ENCODE data around the gene MLXIP. TPM values are rescaled to one million over a fixed set of nuclear protein-coding genes. Genes with fewer than 3 reads are reported as not detected.

Gene MLXIP
- total and polyA plus RNA-seq, 4 donors = 29.1 to 58.8 (median 38.8) TPM

GRCh38 chr12:122058549-122059149, 19.9 kb upstream of the MLXIP start:
- DNase-seq (no peak), ATAC-seq (ENCODE audit: insufficient read depth, low FRiP score) (no peak)
- no peak overlapping the region for H3K4me3 ChIP-seq
- H3K27me3 ChIP-seq (ENCODE audit: control insufficient read depth in 3 of 3, insufficient read depth in 3 of 3, low read length in 2 of 3) = no peaks in the 10 kb centered on the region
- WGBS, 2 donors = 95 to 97% methylated on average over 11 of the region's 11 CpGs
- H3K9ac ChIP-seq (ENCODE audit: insufficient read depth in 1 of 2, low read length in 2 of 2) = no peak overlapping the region
- H3K4me1 ChIP-seq (ENCODE audit: control insufficient read depth in 5 of 5, insufficient read depth in 5 of 5, low read length in 5 of 5) = peaks cover 0 to 47% (median 25%) of the 10 kb centered on the region in 5 donors
- TF ChIP-seq, protein P1, sequence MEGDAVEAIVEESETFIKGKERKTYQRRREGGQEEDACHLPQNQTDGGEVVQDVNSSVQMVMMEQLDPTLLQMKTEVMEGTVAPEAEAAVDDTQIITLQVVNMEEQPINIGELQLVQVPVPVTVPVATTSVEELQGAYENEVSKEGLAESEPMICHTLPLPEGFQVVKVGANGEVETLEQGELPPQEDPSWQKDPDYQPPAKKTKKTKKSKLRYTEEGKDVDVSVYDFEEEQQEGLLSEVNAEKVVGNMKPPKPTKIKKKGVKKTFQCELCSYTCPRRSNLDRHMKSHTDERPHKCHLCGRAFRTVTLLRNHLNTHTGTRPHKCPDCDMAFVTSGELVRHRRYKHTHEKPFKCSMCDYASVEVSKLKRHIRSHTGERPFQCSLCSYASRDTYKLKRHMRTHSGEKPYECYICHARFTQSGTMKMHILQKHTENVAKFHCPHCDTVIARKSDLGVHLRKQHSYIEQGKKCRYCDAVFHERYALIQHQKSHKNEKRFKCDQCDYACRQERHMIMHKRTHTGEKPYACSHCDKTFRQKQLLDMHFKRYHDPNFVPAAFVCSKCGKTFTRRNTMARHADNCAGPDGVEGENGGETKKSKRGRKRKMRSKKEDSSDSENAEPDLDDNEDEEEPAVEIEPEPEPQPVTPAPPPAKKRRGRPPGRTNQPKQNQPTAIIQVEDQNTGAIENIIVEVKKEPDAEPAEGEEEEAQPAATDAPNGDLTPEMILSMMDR (IDR thresholded peaks at IDR 0.05; ENCODE audit: control extremely low read depth, extremely low read depth) = no peak
- H3K9me3 ChIP-seq (ENCODE audit: control insufficient read depth in 4 of 4, insufficient read depth in 3 of 4, low read length in 3 of 4) = no peaks in the 10 kb centered on the region
- H3K36me3 ChIP-seq (ENCODE audit: control insufficient read depth in 4 of 4, insufficient read depth in 4 of 4, low read length in 4 of 4) = peaks cover 2 to 12% (median 6%) of the 10 kb centered on the region in 4 donors
- H3K27ac ChIP-seq (ENCODE audit: low read depth in 1 of 2, low read length in 1 of 2) = no peak overlapping the region

DNA sequence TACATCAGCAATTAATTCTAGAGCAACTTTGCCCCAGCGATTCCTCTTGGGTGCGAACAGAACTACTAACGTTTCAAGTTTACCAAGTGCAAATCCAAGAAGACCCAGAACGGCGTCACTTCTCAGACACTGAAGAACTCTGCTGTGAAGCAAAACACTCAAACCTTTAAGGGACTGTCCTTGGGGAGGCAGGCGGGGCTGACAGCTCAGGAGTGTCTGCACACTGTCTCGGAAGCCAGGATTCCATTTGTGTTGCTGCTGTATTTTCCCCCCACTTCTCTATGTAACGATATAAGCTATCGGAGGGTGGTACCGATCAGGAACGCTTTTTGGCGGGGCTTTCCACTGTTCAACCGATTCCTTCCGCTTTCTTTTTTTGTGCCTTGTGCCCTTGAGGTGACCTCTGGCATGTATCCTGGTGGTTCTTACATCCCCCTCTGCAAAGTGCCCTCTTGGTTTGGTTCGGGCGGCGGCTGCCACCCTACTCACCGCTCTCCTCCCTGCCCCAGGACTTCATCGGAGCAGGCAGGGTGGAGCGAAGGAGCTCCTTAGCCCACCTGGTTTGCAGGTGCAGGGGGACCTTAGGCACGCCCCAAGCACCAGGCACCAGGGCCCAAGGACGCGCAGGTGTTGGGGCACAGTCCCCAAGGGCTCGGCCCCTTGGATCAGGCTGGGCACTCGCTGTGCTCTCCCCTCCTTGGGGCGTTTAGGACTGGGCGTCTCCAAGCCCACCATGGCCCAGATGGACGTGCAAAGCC, 19.2 kb upstream of the MLXIP start:
- no peak for DNase-seq
- no peak overlapping the region for H3K27ac ChIP-seq (ENCODE audit: low read depth in 1 of 2, low read length in 1 of 2)
- TF ChIP-seq, protein P1 (IDR thresholded peaks at IDR 0.05; ENCODE audit: control extremely low read depth, extremely low read depth) = no peak
- no peaks in the 10 kb centered on the region for H3K27me3 ChIP-seq (ENCODE audit: control insufficient read depth in 3 of 3, insufficient read depth in 3 of 3, low read length in 2 of 3)
- ATAC-seq (ENCODE audit: insufficient read depth, low FRiP score) = no peak
- WGBS, 2 donors = 93 to 95% methylated on average over 28 of the region's 28 CpGs
- no peak overlapping the region for H3K4me3 ChIP-seq
- peaks cover 0 to 52% (median 32%) of the 10 kb centered on the region in 5 donors for H3K4me1 ChIP-seq (ENCODE audit: control insufficient read depth in 5 of 5, insufficient read depth in 5 of 5, low read length in 5 of 5)
- peaks cover 2 to 12% (median 6%) of the 10 kb centered on the region in 4 donors for H3K36me3 ChIP-seq (ENCODE audit: control insufficient read depth in 4 of 4, insufficient read depth in 4 of 4, low read length in 4 of 4)
- no peak overlapping the region for H3K9ac ChIP-seq (ENCODE audit: insufficient read depth in 1 of 2, low read length in 2 of 2)
- no peaks in the 10 kb centered on the region for H3K9me3 ChIP-seq (ENCODE audit: control insufficient read depth in 4 of 4, insufficient read depth in 3 of 4, low read length in 3 of 4)

GRCh38 chr12:122060081-122060501, 18.5 kb upstream of the MLXIP start:
- H3K36me3 ChIP-seq (ENCODE audit: control insufficient read depth in 4 of 4, insufficient read depth in 4 of 4, low read length in 4 of 4) = peaks cover 2 to 12% (median 6%) of the 10 kb centered on the region in 4 donors
- no peak overlapping the region for H3K27ac ChIP-seq (ENCODE audit: low read depth in 1 of 2, low read length in 1 of 2)
- TF ChIP-seq, protein P1 (IDR thresholded peaks at IDR 0.05; ENCODE audit: control extremely low read depth, extremely low read depth) = no peak
- H3K4me1 ChIP-seq (ENCODE audit: control insufficient read depth in 5 of 5, insufficient read depth in 5 of 5, low read length in 5 of 5) = peaks cover 0 to 55% (median 39%) of the 10 kb centered on the region in 5 donors
- no peak overlapping the region for H3K9ac ChIP-seq (ENCODE audit: insufficient read depth in 1 of 2, low read length in 2 of 2)
- H3K4me3 ChIP-seq = no peak overlapping the region
- no peaks in the 10 kb centered on the region for H3K27me3 ChIP-seq (ENCODE audit: control insufficient read depth in 3 of 3, insufficient read depth in 3 of 3, low read length in 2 of 3)
- 80 to 83% methylated on average over 22 of the region's 22 CpGs for WGBS, 2 donors
- peak; percentile 80 to 87 (median 82) for DNase-seq
- no peak for ATAC-seq (ENCODE audit: insufficient read depth, low FRiP score)
- no peaks in the 10 kb centered on the region for H3K9me3 ChIP-seq (ENCODE audit: control insufficient read depth in 4 of 4, insufficient read depth in 3 of 4, low read length in 3 of 4)

Data from lung (tissue), 12 donors.